Liver (tissue), 9 donors: ENCODE results near the gene PCSK6. TPM values are rescaled to one million over a fixed set of nuclear protein-coding genes. Genes with fewer than 3 reads are reported as not detected.

Source experiments
- DNase-seq: peaks from one replicate; pipeline ENCODE4 v3.0.0-alpha.2; 2017; ENCODE audit warnings: low spot score
- H3K27ac ChIP-seq, 2 donors: one replicate each; pipeline ENCODE4 v1.7.0; 2013; ENCODE audit warnings: inconsistent platforms in 2 of 2, low read length in 2 of 2, control low read depth in 1 of 2, low read depth in 1 of 2, mild to moderate bottlenecking in 1 of 2
- H3K27me3 ChIP-seq, 4 donors: one replicate each; pipeline versions ENCODE4 v1.6.1 to v1.7.0; 2013; ENCODE audit warnings: low read length in 3 of 4, inconsistent platforms in 1 of 4, mild to moderate bottlenecking in 1 of 4, moderate library complexity in 1 of 4; ENCODE audit not compliant: control insufficient read depth in 4 of 4, insufficient read depth in 4 of 4
- H3K36me3 ChIP-seq, 4 donors: one replicate each; pipeline versions ENCODE4 v1.6.1 to v1.7.0; 2013; ENCODE audit warnings: low read length in 3 of 4, mild to moderate bottlenecking in 3 of 4, low read depth in 1 of 4, moderate library complexity in 1 of 4; ENCODE audit not compliant: control insufficient read depth in 4 of 4, insufficient read depth in 3 of 4
- H3K4me1 ChIP-seq, 4 donors: one replicate each; pipeline versions ENCODE4 v1.6.1 to v1.7.0; 2013; ENCODE audit warnings: low read length in 3 of 4, mild to moderate bottlenecking in 3 of 4, moderate library complexity in 1 of 4; ENCODE audit not compliant: control insufficient read depth in 4 of 4, insufficient read depth in 4 of 4
- H3K4me3 ChIP-seq, 3 donors: one replicate each; pipeline versions ENCODE4 v1.6.1 to v1.7.0; 2013; ENCODE audit warnings: low read length in 3 of 3, control low read depth in 1 of 3, low read depth in 1 of 3, mild to moderate bottlenecking in 1 of 3
- H3K9ac ChIP-seq, 2 donors: one replicate each; pipeline ENCODE4 v1.7.0; 2013; ENCODE audit warnings: low read length in 2 of 2, mild to moderate bottlenecking in 2 of 2, moderate library complexity in 2 of 2, control low read depth in 1 of 2, low read depth in 1 of 2
- H3K9me3 ChIP-seq, 4 donors: one replicate each; pipeline versions ENCODE4 v1.6.1 to v1.7.0; 2013; ENCODE audit warnings: low read length in 3 of 4; ENCODE audit not compliant: control insufficient read depth in 4 of 4
- FOXA1 ChIP-seq: IDR thresholded peaks from 2 replicates; pipeline ENCODE4 v1.6.1; 2016; ENCODE audit warnings: antibody characterized with exemption
- GABPA ChIP-seq, 2 donors: IDR thresholded peaks in 1 of 2; conservative IDR thresholded peaks in 1 of 2; 2 replicates each; pipeline ENCODE4 v1.6.1; 2016; ENCODE audit warnings: antibody characterized with exemption in 2 of 2, mild to moderate bottlenecking in 1 of 2, moderate library complexity in 1 of 2
- HNF4A ChIP-seq, 2 donors: conservative IDR thresholded peaks; 2 replicates each; pipeline ENCODE4 v1.6.1; 2016; ENCODE audit warnings: antibody characterized with exemption in 2 of 2, mild to moderate bottlenecking in 2 of 2
- HNF4G ChIP-seq: IDR thresholded peaks from 2 replicates; pipeline ENCODE4 v1.6.1; 2016; ENCODE audit warnings: antibody characterized with exemption
- JUND ChIP-seq, 2 donors: IDR thresholded peaks; 2 replicates each; pipeline ENCODE4 v1.6.1; 2016; ENCODE audit warnings: antibody characterized with exemption in 2 of 2
- NR2F2 ChIP-seq: IDR thresholded peaks from 2 replicates; pipeline ENCODE4 v1.6.1; 2016; ENCODE audit warnings: antibody characterized with exemption
- RAD21 ChIP-seq, 2 donors: IDR thresholded peaks; 2 replicates each; pipeline ENCODE4 v1.6.1; 2016; ENCODE audit warnings: antibody characterized with exemption in 2 of 2, mild to moderate bottlenecking in 2 of 2
- SP1 ChIP-seq: IDR thresholded peaks from 2 replicates; pipeline ENCODE4 v1.6.1; 2018; ENCODE audit warnings: antibody characterized with exemption, mild to moderate bottlenecking
- TAF1 ChIP-seq: conservative IDR thresholded peaks from 2 replicates; pipeline ENCODE4 v1.6.1; 2016; ENCODE audit warnings: antibody characterized with exemption, mild to moderate bottlenecking
- YY1 ChIP-seq: IDR thresholded peaks from 2 replicates; pipeline ENCODE4 v1.6.1; 2016; ENCODE audit warnings: antibody characterized with exemption, mild to moderate bottlenecking
- ZBTB33 ChIP-seq: IDR thresholded peaks from 2 replicates; pipeline ENCODE4 v1.6.1; 2016; ENCODE audit warnings: antibody characterized with exemption
- WGBS: extraction: QIAGEN DNeasy Blood & Tissue Kit; methylation state at CpG from one replicate; pipeline ENCODE4 v1.1.7; 2013; 5-methylcytosine and 5-hydroxymethylcytosine counted together
- polyA plus RNA-seq, 2 donors: library from polyadenylated mRNA; stranded (reverse) in 1 of 2; unstranded in 1 of 2; fragments of 200-250 nt in 1 of 2; fragments of >200 nt in 1 of 2; fragmentation: Nextera tagmentation in 1 of 2; extraction: Ambion mirVana in 1 of 2; gene quantifications; one replicate each; pipeline versions ENCODE4 v1.2.1 to v1.2.3, GENCODE V29; 2013 to 2015
- total RNA-seq, 2 donors: library from RNA; depleted of rRNA; stranded (reverse); fragments of >200 nt; gene quantifications; one replicate each; pipeline ENCODE4 v1.2.3, GENCODE V29; 2014
- TF ChIP-seq, protein P1 (sequence below): IDR thresholded peaks from 2 replicates; pipeline ENCODE4 v1.6.1; 2016; ENCODE audit warnings: antibody characterized with exemption
- TF ChIP-seq, protein P2 (sequence below): fragments of 150-350 bp; IDR thresholded peaks from 2 replicates; pipeline ENCODE4 v1.5.1; 2017; ENCODE audit warnings: improper control_type of control experiment, low read depth, low read length; ENCODE audit not compliant: missing input control
- TF ChIP-seq, protein P3 (sequence below): IDR thresholded peaks from 2 replicates; pipeline ENCODE4 v1.6.1; 2016; ENCODE audit warnings: antibody characterized with exemption
- donor health status: healthy.
- donor health status: healthy.
- donor health status: healthy.
- donor health status: healthy.
- donor health status: healthy.

Gene PCSK6
- total and polyA plus RNA-seq, 4 donors = 94.8 to 398 (median 168) TPM

DNA sequence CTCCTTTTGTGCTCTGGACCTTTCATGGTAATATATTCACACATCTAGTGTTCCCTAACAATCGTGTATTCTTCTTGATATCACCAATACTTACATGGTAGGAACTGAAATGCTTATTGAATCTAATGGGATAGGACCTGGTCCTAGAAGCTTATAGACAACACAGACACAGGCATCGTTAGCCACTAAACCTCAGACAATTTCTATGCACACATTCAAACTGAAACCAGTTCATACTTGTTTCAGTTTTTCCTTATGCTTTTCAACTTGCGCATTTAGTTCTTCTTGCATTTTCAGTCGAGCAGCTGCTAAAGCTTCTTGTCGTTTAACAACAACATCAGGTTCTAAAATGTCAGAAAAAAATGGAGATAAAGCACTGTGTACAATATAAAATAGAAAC, 214.5 kb downstream of the PCSK6 start:
- TF ChIP-seq, protein P1, sequence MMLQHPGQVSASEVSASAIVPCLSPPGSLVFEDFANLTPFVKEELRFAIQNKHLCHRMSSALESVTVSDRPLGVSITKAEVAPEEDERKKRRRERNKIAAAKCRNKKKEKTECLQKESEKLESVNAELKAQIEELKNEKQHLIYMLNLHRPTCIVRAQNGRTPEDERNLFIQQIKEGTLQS = no peak
- TF ChIP-seq YY1 (no peak), RAD21 (IDR thresholded peaks at IDR 0.05) (no peak), FOXA1 (no peak), NR2F2 (no peak)
- TF ChIP-seq, protein P2, sequence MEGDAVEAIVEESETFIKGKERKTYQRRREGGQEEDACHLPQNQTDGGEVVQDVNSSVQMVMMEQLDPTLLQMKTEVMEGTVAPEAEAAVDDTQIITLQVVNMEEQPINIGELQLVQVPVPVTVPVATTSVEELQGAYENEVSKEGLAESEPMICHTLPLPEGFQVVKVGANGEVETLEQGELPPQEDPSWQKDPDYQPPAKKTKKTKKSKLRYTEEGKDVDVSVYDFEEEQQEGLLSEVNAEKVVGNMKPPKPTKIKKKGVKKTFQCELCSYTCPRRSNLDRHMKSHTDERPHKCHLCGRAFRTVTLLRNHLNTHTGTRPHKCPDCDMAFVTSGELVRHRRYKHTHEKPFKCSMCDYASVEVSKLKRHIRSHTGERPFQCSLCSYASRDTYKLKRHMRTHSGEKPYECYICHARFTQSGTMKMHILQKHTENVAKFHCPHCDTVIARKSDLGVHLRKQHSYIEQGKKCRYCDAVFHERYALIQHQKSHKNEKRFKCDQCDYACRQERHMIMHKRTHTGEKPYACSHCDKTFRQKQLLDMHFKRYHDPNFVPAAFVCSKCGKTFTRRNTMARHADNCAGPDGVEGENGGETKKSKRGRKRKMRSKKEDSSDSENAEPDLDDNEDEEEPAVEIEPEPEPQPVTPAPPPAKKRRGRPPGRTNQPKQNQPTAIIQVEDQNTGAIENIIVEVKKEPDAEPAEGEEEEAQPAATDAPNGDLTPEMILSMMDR = no peak
- Histone ChIP-seq H3K4me3 (no peak overlapping the region), H3K4me1 (peaks cover 0 to 23% (median 9%) of the 10 kb centered on the region in 4 donors), H3K27ac (no peak overlapping the region), H3K9me3 (no peaks in the 10 kb centered on the region), H3K9ac (no peak overlapping the region), H3K27me3 (no peaks in the 10 kb centered on the region), H3K36me3 (peaks cover 18 to 52% (median 48%) of the 10 kb centered on the region in 4 donors)
- no peak for DNase-seq
- 90% methylated on average over 5 of the region's 5 CpGs for WGBS

GRCh38 chr15:101273534-101273933, 216.0 kb downstream of the PCSK6 start:
- H3K27ac ChIP-seq = no peak overlapping the region
- no peaks in the 10 kb centered on the region for H3K27me3 ChIP-seq
- H3K9ac ChIP-seq = no peak overlapping the region
- no peak overlapping the region for H3K4me3 ChIP-seq
- no peaks in the 10 kb centered on the region for H3K9me3 ChIP-seq
- no peak for TF ChIP-seq HNF4A (conservative IDR thresholded peaks at IDR 0.05)
- H3K4me1 ChIP-seq = peaks cover 0 to 16% (median 4%) of the 10 kb centered on the region in 4 donors
- DNase-seq = no peak
- H3K36me3 ChIP-seq = peaks cover 18 to 54% (median 51%) of the 10 kb centered on the region in 4 donors
- 87% methylated on average over 5 of the region's 5 CpGs for WGBS

DNA sequence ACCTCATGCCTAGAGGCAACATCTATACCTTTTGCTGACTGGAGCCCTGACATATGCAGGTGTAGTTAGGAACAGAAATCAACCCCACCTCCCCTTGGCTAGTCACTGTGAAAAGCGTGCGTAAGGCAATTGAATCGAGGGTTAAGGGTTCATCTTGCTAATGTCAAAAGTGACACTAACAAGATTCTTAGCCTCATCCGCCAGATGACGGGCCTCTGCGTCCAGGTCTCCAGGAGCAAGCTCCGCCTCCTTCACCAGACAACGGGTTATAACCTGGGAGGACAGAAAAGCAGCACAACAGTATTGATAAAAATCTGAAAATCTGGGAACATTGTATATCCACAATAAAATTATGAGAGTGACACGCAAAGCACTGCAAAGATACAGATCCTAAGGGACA, 216.9 kb downstream of the PCSK6 start:
- H3K27ac ChIP-seq = no peak overlapping the region
- no peak overlapping the region for H3K9ac ChIP-seq
- TF ChIP-seq GABPA (IDR thresholded peaks at IDR 0.05 in 1 of 2, conservative IDR thresholded peaks at IDR 0.05 in 1 of 2) (no peak), JUND (IDR thresholded peaks at IDR 0.05) (no peak), HNF4G (no peak), ZBTB33 (no peak), TAF1 (no peak), SP1 (no peak), RAD21 (IDR thresholded peaks at IDR 0.05) (no peak)
- TF ChIP-seq, protein P1 = no peak
- TF ChIP-seq, protein P3, sequence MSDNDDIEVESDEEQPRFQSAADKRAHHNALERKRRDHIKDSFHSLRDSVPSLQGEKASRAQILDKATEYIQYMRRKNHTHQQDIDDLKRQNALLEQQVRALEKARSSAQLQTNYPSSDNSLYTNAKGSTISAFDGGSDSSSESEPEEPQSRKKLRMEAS = no peak
- no peaks in the 10 kb centered on the region for H3K9me3 ChIP-seq
- no peak for DNase-seq
- no peaks in the 10 kb centered on the region for H3K27me3 ChIP-seq
- peaks cover 18 to 54% (median 51%) of the 10 kb centered on the region in 4 donors for H3K36me3 ChIP-seq
- WGBS = 92% methylated on average over 9 of the region's 9 CpGs
- H3K4me1 ChIP-seq = peaks cover 0 to 11% (median under 1%) of the 10 kb centered on the region in 4 donors
- H3K4me3 ChIP-seq = no peak overlapping the region
